LNCAP (cell line): ENCODE results near the gene PRICKLE2.

Experiments used
- TF ChIP-seq, protein P1 (sequence below): fragments of 450-650 bp; IDR thresholded peaks from 2 replicates; pipeline ENCODE4 v1.5.1; 2017; ENCODE audit warnings: mild to moderate bottlenecking

Gene PRICKLE2

DNA sequence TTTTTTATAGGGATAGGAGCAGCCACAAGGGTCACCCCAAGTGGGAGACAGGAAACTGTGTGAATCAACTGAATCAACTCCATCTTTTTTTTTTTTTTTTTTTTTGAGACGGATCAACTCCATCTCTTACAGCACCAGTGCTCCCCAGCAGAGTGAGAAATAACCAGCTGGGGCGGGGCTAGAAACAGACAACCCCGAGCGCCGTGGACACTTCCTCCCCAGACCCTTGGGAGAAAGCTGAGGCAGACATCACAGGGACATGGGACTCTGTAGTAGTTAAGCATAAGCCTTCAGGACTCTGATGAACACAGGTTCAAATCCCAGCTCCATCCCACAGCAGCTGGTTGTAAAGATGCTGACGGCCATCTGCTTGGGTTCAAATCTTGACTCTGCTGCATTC lies 75.4 kb downstream of the PRICKLE2 start:
- TF ChIP-seq, protein P1, sequence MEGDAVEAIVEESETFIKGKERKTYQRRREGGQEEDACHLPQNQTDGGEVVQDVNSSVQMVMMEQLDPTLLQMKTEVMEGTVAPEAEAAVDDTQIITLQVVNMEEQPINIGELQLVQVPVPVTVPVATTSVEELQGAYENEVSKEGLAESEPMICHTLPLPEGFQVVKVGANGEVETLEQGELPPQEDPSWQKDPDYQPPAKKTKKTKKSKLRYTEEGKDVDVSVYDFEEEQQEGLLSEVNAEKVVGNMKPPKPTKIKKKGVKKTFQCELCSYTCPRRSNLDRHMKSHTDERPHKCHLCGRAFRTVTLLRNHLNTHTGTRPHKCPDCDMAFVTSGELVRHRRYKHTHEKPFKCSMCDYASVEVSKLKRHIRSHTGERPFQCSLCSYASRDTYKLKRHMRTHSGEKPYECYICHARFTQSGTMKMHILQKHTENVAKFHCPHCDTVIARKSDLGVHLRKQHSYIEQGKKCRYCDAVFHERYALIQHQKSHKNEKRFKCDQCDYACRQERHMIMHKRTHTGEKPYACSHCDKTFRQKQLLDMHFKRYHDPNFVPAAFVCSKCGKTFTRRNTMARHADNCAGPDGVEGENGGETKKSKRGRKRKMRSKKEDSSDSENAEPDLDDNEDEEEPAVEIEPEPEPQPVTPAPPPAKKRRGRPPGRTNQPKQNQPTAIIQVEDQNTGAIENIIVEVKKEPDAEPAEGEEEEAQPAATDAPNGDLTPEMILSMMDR, result no peak

GRCh38 chr3:64148955-64149653 lies 76.2 kb downstream of the PRICKLE2 start:
- TF ChIP-seq, protein P1, result no peak

- TF ChIP-seq, protein P1, result no peak
Measured at GRCh38 chr3:64147211-64147610, 78.1 kb downstream of the PRICKLE2 start.

DNA sequence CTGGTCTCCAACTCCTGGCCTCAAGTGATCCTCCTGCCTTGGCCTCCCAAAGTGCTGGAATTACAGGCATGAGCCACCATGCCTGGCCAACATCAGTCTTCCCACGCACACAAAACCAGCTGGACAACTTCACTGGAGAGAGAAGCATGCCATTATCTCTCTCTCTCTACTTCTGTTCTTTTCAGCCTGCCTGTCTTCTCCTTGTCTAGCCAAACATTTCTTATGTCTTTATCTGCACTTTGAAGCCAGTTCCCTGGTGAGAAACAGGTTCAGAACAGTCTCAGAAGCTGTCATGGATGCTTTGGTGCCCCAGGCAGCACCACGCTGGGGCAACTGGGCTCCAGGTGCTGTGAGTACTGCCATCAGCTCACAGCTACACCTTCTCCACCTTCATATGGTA lies 79.8 kb downstream of the PRICKLE2 start:
- TF ChIP-seq, protein P1, result no peak

DNA sequence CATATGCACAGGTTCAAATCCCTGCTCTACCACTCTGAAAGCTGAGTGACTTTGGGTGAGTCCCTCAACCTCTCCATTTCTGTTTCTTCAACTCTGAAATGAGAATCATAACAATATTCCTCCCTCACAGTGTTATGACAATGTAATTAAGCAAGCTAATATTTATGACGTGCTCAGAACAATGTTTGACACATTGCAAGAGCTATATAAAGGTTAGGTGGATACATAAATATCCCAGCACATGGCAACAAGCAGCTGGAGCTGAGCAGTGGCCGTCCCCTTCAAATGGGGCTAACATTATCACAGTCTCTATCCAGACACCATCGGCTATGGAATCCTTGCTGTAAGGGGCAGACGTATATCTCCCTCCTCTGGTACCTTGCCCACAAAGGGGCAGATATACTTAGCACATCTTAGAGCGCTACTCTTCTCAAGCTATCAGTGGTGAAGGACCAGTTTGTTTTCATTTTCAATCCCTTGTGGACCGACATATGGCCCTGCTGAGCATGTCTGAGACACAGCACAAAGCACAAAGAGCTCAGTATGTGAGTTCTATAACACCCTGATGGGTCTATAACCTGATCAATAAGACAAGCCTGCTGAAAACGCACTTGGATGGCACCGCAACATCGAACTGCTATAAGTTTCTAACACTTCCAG lies 80.9 kb downstream of the PRICKLE2 start:
- TF ChIP-seq, protein P1, result no peak

GRCh38 chr3:64143409-64144130 lies 81.7 kb downstream of the PRICKLE2 start:
- TF ChIP-seq, protein P1, result no peak

GRCh38 chr3:64141476-64141875 lies 83.8 kb downstream of the PRICKLE2 start:
- TF ChIP-seq, protein P1, result no peak
